ENCODE data around the gene PDHB.
A peak's percentile ranks its signal among the peaks of the same experiment; 100 is the strongest.

The PDHB gene

DNA sequence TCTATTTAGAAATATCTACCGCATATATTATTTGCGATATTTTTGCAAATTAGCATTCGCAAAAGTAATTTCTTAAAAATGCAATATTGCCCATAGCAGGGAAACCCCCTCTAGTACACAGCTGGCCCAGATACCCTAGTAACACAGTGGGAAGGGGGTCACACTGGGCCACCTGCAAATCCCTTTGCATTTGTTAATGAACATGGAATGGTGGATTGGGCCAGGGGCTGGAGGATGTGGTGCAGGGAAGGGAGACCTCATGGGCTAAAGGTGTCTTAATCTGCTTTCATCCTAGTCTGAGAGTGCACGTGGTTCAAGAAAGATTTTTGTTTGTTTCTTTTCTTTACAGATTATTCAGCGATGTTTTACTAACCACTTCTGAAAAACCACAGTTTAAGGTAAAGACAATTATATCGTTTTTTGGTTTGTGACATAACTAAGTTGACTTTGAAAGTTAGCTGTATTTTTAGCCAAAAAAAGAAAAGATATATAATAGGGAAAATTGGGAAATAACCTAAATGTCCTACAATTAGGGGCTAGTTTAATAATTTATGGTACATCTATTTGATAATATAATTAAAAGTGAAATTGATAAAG is 30.0 kb downstream of the PDHB start:
- TF ChIP-seq, protein P1, sequence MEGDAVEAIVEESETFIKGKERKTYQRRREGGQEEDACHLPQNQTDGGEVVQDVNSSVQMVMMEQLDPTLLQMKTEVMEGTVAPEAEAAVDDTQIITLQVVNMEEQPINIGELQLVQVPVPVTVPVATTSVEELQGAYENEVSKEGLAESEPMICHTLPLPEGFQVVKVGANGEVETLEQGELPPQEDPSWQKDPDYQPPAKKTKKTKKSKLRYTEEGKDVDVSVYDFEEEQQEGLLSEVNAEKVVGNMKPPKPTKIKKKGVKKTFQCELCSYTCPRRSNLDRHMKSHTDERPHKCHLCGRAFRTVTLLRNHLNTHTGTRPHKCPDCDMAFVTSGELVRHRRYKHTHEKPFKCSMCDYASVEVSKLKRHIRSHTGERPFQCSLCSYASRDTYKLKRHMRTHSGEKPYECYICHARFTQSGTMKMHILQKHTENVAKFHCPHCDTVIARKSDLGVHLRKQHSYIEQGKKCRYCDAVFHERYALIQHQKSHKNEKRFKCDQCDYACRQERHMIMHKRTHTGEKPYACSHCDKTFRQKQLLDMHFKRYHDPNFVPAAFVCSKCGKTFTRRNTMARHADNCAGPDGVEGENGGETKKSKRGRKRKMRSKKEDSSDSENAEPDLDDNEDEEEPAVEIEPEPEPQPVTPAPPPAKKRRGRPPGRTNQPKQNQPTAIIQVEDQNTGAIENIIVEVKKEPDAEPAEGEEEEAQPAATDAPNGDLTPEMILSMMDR (conservative IDR thresholded peaks at IDR 0.05; ENCODE audit: low read depth, low read length), result no peak
- DNase-seq (ENCODE audit: low read depth), result no peak
- H3K4me3 ChIP-seq (ENCODE audit: low read length), result no peak overlapping the region

DNA sequence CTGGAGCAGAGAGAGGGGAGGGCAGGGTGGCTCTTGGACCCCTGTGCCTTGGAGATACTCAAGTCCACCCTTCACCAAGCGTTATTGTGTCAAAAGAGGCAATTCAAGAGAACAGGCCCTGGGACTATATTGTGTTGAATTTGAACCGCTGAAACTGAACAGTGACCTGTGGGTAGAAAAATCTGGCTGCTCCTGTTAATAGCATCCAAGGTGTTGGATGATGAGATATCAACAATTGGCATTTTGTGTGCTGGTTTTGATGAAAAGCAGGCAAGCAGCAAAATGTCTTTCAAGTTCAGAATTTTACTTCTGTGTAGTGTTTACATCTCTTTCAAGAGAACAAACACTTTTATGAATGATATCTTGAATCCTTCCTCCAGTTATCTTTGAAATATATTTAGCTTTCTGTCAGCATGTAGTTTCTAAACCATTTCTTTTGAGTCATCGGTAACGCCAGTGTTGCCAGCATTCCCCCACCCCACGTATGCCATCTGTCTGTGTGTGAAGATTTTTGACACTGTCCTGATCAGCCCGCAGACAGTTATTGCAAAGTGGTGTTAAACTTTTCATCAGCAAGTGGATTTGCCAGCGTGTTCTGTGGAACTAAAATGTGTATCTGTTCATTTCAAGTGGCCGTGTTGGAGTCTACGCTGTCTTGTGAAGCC is 34.8 kb downstream of the PDHB start:
- no peak overlapping the region for H3K4me3 ChIP-seq (ENCODE audit: low read length)
- TF ChIP-seq, protein P1 (conservative IDR thresholded peaks at IDR 0.05; ENCODE audit: low read depth, low read length), result no peak
- DNase-seq (ENCODE audit: low read depth), result no peak

DNA sequence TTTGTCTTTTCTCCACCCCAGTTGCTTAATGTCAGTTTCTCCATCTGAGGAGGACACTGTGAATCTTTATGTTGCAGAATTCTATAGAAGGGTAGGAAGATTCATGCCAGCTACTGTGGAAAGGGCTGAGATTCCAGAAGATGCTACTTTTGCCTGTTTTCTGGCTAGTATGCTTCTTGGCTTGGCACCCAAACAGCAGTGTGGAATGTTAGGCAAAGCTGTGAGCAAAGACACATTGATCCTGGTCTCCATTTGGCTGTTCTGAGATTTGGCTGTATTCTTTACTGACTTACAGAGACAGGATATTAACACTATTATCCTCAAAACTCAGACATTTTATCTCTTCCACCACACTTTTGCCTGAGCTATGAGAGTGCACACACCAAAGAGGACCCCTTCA is 39.3 kb downstream of the PDHB start:
- TF ChIP-seq, protein P1 (conservative IDR thresholded peaks at IDR 0.05; ENCODE audit: low read depth, low read length), result no peak
- no peak overlapping the region for H3K4me3 ChIP-seq (ENCODE audit: low read length)
- no peak for DNase-seq (ENCODE audit: low read depth)

DNA sequence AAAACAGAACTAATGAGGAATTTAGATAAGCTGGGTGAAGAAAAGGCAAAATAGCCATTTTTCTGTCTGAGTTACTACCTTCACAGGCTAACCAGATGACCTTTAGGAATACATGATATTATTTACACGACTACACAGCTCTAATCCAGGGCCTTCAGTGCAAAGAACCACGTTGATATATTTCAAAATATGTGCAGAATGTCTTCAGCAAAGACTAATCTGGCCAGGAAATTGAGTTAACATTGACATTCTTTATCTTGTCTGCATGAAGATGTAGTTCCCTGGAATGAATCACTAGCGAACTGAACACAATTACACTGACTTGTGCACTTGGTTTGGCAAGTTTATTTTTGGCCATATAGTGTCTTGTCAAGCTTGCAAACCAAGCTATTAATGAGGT is 41.5 kb downstream of the PDHB start:
- no peak overlapping the region for H3K4me3 ChIP-seq (ENCODE audit: low read length)
- DNase-seq (ENCODE audit: low read depth), result no peak
- TF ChIP-seq, protein P1 (conservative IDR thresholded peaks at IDR 0.05; ENCODE audit: low read depth, low read length), result no peak

DNA sequence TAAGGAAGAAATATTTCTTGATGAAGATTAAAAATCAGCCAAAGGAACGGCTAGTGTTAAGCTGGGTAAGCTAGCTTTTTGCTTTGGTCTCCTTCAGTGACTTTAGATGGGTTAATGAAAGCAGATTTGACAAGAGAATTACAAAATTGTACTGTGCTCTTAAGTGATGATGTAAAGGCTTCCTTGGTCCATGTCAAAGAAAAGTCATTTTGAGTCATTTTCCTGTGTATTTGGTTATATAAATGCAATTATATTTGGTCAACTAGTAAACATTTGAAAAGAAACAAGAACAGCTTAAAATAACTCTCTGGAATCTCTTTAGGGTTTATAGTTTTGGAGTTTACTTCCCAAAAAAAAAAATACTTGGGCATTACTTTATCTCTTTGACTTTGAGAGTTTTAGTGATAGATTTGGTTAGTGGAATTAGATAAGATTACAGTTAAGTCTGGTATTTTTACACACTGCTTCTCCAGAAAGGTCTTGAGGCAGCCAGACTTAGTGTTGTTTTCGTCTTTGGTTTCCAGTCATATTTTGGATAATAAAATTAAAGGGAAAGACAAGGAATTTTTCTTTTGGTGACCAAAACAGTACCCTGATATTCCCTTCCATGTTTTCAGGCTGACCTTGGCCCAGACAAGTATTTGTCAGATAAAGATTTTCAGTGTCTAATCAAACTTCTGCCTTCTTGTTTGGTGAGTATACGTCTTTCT is 42.3 kb downstream of the PDHB start:
- no peak for DNase-seq (ENCODE audit: low read depth)
- TF ChIP-seq, protein P1 (conservative IDR thresholded peaks at IDR 0.05; ENCODE audit: low read depth, low read length), result no peak
- no peak overlapping the region for H3K4me3 ChIP-seq (ENCODE audit: low read length)

DNA sequence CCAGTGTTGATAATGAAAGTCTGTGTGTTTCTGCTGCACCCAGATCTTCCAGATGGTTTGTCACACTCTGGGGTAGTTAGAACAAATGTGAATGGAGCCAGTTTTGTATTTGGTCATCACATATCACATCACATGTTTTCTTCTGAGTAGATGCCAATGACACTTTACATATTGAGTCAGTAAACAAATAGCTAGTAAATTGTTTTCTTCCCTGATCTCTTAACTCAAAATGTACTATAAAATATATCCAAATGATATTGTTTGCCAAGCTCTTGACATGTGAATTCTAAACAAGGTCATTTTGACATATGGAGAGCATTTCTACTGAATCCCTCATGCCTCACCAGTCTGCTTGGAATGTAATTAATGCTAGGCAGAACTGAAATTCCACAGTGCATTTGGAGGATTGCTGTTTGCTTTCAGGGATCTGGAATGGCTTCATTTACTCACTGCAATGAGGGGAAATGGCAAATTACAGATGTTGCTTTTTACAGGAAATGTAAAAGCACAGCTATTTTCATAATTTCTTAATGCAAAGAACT is 45.0 kb downstream of the PDHB start:
- H3K4me3 ChIP-seq (ENCODE audit: low read length), result no peak overlapping the region
- DNase-seq (ENCODE audit: low read depth), result peak; percentile 70
- TF ChIP-seq, protein P1 (conservative IDR thresholded peaks at IDR 0.05; ENCODE audit: low read depth, low read length), result no peak
